Type B pancreatic cell (in vitro differentiated cells): ENCODE measurements around the gene SMIM43. TPM values are rescaled to one million over a fixed set of nuclear protein-coding genes. Genes with fewer than 3 reads are reported as not detected.

Experiments
- DNase-seq: peaks from one replicate; pipeline ENCODE4 v3.0.0; 2021; ENCODE audit warnings: mixed read lengths; ENCODE audit not compliant: unreplicated experiment; ENCODE audit errors: extremely low spot score
- H3K27ac Mint-ChIP-seq: 2 replicates; pipeline ENCODE4 v1.8.0; 2021; ENCODE audit warnings: mild to moderate bottlenecking, mixed read lengths
- H3K27me3 Mint-ChIP-seq: 2 replicates; pipeline ENCODE4 v1.8.0; 2021; ENCODE audit warnings: mixed read lengths
- H3K36me3 Mint-ChIP-seq: 2 replicates; pipeline ENCODE4 v1.8.0; 2021; ENCODE audit warnings: mixed read lengths
- H3K4me1 Mint-ChIP-seq: one replicate; pipeline ENCODE4 v1.8.0; 2021; ENCODE audit warnings: mixed read lengths; ENCODE audit not compliant: unreplicated experiment
- H3K4me3 Mint-ChIP-seq: 2 replicates; pipeline ENCODE4 v1.8.0; 2021; ENCODE audit warnings: mild to moderate bottlenecking, mixed read lengths
- H3K9me3 Mint-ChIP-seq: 2 replicates; pipeline ENCODE4 v1.8.0; 2021; ENCODE audit warnings: mixed read lengths
- CTCF ChIP-seq: fragments of 200-600 bp; sonication (generic); conservative IDR thresholded peaks from 2 replicates; pipeline ENCODE4 v1.5.0; 2021; ENCODE audit warnings: antibody characterized with exemption, mild to moderate bottlenecking
- total RNA-seq: library from RNA; stranded (reverse); gene quantifications from 2 replicates; pipeline ENCODE4 v1.2.1, GENCODE V29; 2021; ENCODE audit warnings: low replicate concordance

SMIM43 gene
- total RNA-seq, 1 donor from 2014 or later: 0.60 TPM

- TF ChIP-seq CTCF: no peak
- Mint-ChIP-seq H3K4me1 (no peaks in the 10 kb centered on the region), H3K9me3 (no peaks in the 10 kb centered on the region), H3K27me3 (peaks cover 36% of the 10 kb centered on the region), H3K27ac (no peak overlapping the region), H3K4me3 (no peak overlapping the region), H3K36me3 (no peaks in the 10 kb centered on the region)
- DNase-seq: no peak
Measured at GRCh38 chr4:121783210-121783609, 18.2 kb upstream of the SMIM43 start.

- no peak for DNase-seq
- Mint-ChIP-seq H3K36me3 (no peaks in the 10 kb centered on the region), H3K9me3 (no peaks in the 10 kb centered on the region), H3K4me1 (no peaks in the 10 kb centered on the region), H3K27ac (no peak overlapping the region), H3K4me3 (no peak overlapping the region), H3K27me3 (peaks cover 40% of the 10 kb centered on the region)
- TF ChIP-seq CTCF: no peak
Measured at GRCh38 chr4:121778991-121779628, 14.1 kb upstream of the SMIM43 start.

GRCh38 chr4:121777625-121778024 is 12.7 kb upstream of the SMIM43 start:
- no peak for TF ChIP-seq CTCF
- no peaks in the 10 kb centered on the region for H3K36me3 Mint-ChIP-seq
- no peaks in the 10 kb centered on the region for H3K9me3 Mint-ChIP-seq
- no peak overlapping the region for H3K4me3 Mint-ChIP-seq
- no peak overlapping the region for H3K27ac Mint-ChIP-seq
- no peak for DNase-seq
- no peaks in the 10 kb centered on the region for H3K4me1 Mint-ChIP-seq
- H3K27me3 Mint-ChIP-seq: peaks cover 39% of the 10 kb centered on the region

- no peaks in the 10 kb centered on the region for H3K4me1 Mint-ChIP-seq
- peaks cover 44% of the 10 kb centered on the region for H3K27me3 Mint-ChIP-seq
- no peak overlapping the region for H3K27ac Mint-ChIP-seq
- H3K36me3 Mint-ChIP-seq: no peaks in the 10 kb centered on the region
- no peak for DNase-seq
- no peak for TF ChIP-seq CTCF
- no peaks in the 10 kb centered on the region for H3K9me3 Mint-ChIP-seq
- H3K4me3 Mint-ChIP-seq: no peak overlapping the region
Measured at GRCh38 chr4:121776610-121777401, 11.8 kb upstream of the SMIM43 start.

GRCh38 chr4:121773883-121774282 is 8.9 kb upstream of the SMIM43 start:
- Mint-ChIP-seq H3K4me1 (no peaks in the 10 kb centered on the region), H3K36me3 (no peaks in the 10 kb centered on the region), H3K27ac (no peak overlapping the region), H3K27me3 (peaks cover 60% of the 10 kb centered on the region), H3K9me3 (no peaks in the 10 kb centered on the region), H3K4me3 (no peak overlapping the region)
- no peak for DNase-seq
- TF ChIP-seq CTCF: no peak
